SK-N-SH (cell line): ENCODE results near the gene P2RY1.

Experiments
- SMC3 ChIP-seq: IDR thresholded peaks from 2 replicates; pipeline ENCODE4 v1.6.1; 2012; ENCODE audit warnings: low read depth, low read length, improper control_type of control experiment
- TAF1 ChIP-seq: IDR thresholded peaks from 2 replicates; pipeline ENCODE4 v1.6.1; 2012; ENCODE audit warnings: low read depth, mild to moderate bottlenecking, low read length, moderate library complexity, borderline replicate concordance

DNA sequence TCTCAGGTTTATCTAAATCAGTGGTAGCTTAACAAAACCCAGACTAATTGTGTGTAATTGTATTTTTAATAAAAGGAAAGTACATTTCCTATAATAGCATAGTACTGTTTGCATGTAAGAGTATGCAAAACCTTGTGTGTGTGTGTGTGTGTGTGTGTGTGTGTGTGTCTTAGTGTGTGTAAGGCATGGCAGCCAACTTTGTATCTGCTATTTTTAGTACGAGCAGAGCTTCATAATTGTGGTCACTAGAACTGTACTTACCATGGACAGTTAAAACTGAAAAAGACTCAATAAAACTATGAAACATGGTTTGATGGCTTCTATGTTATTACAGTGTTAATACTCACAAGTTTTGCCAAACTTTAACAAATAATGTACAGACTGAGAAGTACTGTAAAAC lies 6.2 kb downstream of the P2RY1 start:
- TF ChIP-seq SMC3 = no peak
- no peak for TF ChIP-seq TAF1
